Small intestine (tissue), 7 donors: ENCODE measurements around the gene RARB. TPM values are rescaled to one million over a fixed set of nuclear protein-coding genes. Genes with fewer than 3 reads are reported as not detected.

ENCODE experiments used
- DNase-seq, 2 donors: peaks; one replicate each; pipeline versions ENCODE4 v3.0.0 to v3.0.0-alpha.2; 2013
- FAIRE-seq: peaks from 2 replicates; lab custom pipeline; 2012; peaks lifted over from hg19 to GRCh38; lab: Jason Lieb, UNC
- H3K27ac ChIP-seq, 3 donors: one replicate each; pipeline ENCODE4 v1.5.1; 2013; ENCODE audit warnings: low read length in 2 of 3, mild to moderate bottlenecking in 2 of 3, control low read depth in 1 of 3, inconsistent platforms in 1 of 3, low read depth in 1 of 3, moderate library complexity in 1 of 3
- H3K27me3 ChIP-seq, 3 donors: one replicate each; pipeline ENCODE4 v1.6.1; 2013; ENCODE audit warnings: low read length in 3 of 3, inconsistent platforms in 1 of 3; ENCODE audit not compliant: control insufficient read depth in 3 of 3, insufficient read depth in 3 of 3
- H3K36me3 ChIP-seq, 3 donors: one replicate each; pipeline ENCODE4 v1.6.1; 2013; ENCODE audit warnings: low read length in 3 of 3, inconsistent platforms in 1 of 3, low read depth in 1 of 3, mild to moderate bottlenecking in 1 of 3, moderate library complexity in 1 of 3; ENCODE audit not compliant: control insufficient read depth in 3 of 3, insufficient read depth in 2 of 3
- H3K4me1 ChIP-seq, 3 donors: one replicate each; pipeline ENCODE4 v1.6.1; 2013; ENCODE audit warnings: low read length in 2 of 3, inconsistent platforms in 1 of 3, low read depth in 1 of 3, mild to moderate bottlenecking in 1 of 3, moderate library complexity in 1 of 3; ENCODE audit not compliant: control insufficient read depth in 3 of 3, insufficient read depth in 2 of 3
- H3K4me3 ChIP-seq, 3 donors: one replicate each; pipeline ENCODE4 v1.5.1; 2013; ENCODE audit warnings: low read length in 3 of 3, control low read depth in 1 of 3, inconsistent platforms in 1 of 3, low read depth in 1 of 3, mild to moderate bottlenecking in 1 of 3, moderate library complexity in 1 of 3
- H3K9me3 ChIP-seq, 2 donors: one replicate each; pipeline ENCODE4 v1.6.1; 2013; ENCODE audit warnings: low read depth in 1 of 2, low read length in 1 of 2; ENCODE audit not compliant: control insufficient read depth in 2 of 2, insufficient read depth in 1 of 2
- WGBS, 3 donors: extraction: QIAGEN DNeasy Blood & Tissue Kit; methylation state at CpG; one replicate each; pipeline ENCODE4 v1.1.7; 2013; 5-methylcytosine and 5-hydroxymethylcytosine counted together
- polyA plus RNA-seq, 4 donors: library from polyadenylated mRNA; stranded (reverse) in 3 of 4; unstranded in 1 of 4; fragments of 200-250 nt in 3 of 4; fragments of 120-200 nt in 1 of 4; gene quantifications; one replicate each; pipeline versions ENCODE4 v1.2.1 to v1.2.3, GENCODE V29; 2013
- donor health status: healthy with polysubstance abuse.
- donor health status: control.
- donor health status: control.
- donor health status: Bipolar disorder and iron deficiency.
- donor health status: healthy.

RARB gene
- polyA plus RNA-seq, 4 donors: 0.27 to 9.0 (median 0.89) TPM

- WGBS, 3 donors: 78 to 86% (median 85%) methylated on average over 14 of the region's 14 CpGs
- no peak for DNase-seq
- H3K9me3 ChIP-seq: peaks cover 0 to 3% of the 10 kb centered on the region in 2 donors
- no peak for FAIRE-seq
- no peaks in the 10 kb centered on the region for H3K4me1 ChIP-seq
- H3K4me3 ChIP-seq: no peak overlapping the region
- H3K27me3 ChIP-seq: peaks cover 0 to 2% (median 0%) of the 10 kb centered on the region in 3 donors
- H3K36me3 ChIP-seq: peaks cover 0 to 22% (median 0%) of the 10 kb centered on the region in 3 donors
- no peak overlapping the region for H3K27ac ChIP-seq
These were observed 157.5 kb downstream of the RARB start for GRCh38 chr3:25585361-25586166.

GRCh38 chr3:25586167-25586505 lies 158.1 kb downstream of the RARB start:
- H3K27ac ChIP-seq: no peak overlapping the region
- peaks cover 0 to 3% of the 10 kb centered on the region in 2 donors for H3K9me3 ChIP-seq
- 92 to 96% (median 94%) methylated on average over 6 of the region's 6 CpGs for WGBS, 3 donors
- H3K4me1 ChIP-seq: no peaks in the 10 kb centered on the region
- H3K36me3 ChIP-seq: peaks cover 0 to 17% (median 0%) of the 10 kb centered on the region in 3 donors
- no peak for DNase-seq
- FAIRE-seq: no peak
- no peak overlapping the region for H3K4me3 ChIP-seq
- H3K27me3 ChIP-seq: peaks cover 0 to 2% (median 0%) of the 10 kb centered on the region in 3 donors

DNA sequence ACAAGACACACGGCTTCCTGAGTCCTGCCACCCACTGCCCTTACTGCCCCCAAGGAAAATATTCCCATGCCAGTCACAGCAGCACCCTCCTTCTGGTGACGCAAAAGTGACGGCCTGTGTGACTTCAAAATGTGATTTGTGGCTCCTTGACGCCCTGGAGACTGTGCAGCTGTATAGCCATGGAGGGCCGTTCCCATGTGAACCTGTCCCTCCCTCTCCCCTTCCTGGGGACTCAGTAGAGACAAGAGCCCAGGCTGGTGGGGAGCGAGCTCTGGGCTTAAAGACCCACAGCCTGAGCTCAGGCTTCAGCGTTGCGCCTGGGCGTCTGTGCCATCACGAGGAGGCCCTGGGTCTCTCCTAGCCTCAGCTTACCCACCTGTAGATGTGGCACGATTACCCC lies 158.5 kb downstream of the RARB start:
- H3K27me3 ChIP-seq: peaks cover 0 to 2% (median 0%) of the 10 kb centered on the region in 3 donors
- H3K36me3 ChIP-seq: peaks cover 0 to 14% (median 0%) of the 10 kb centered on the region in 3 donors
- peaks cover 0 to 3% of the 10 kb centered on the region in 2 donors for H3K9me3 ChIP-seq
- H3K4me3 ChIP-seq: no peak overlapping the region
- FAIRE-seq: no peak
- H3K4me1 ChIP-seq: no peaks in the 10 kb centered on the region
- DNase-seq: no peak
- WGBS, 3 donors: 82 to 94% (median 85%) methylated on average over 11 of the region's 11 CpGs
- H3K27ac ChIP-seq: no peak overlapping the region

DNA sequence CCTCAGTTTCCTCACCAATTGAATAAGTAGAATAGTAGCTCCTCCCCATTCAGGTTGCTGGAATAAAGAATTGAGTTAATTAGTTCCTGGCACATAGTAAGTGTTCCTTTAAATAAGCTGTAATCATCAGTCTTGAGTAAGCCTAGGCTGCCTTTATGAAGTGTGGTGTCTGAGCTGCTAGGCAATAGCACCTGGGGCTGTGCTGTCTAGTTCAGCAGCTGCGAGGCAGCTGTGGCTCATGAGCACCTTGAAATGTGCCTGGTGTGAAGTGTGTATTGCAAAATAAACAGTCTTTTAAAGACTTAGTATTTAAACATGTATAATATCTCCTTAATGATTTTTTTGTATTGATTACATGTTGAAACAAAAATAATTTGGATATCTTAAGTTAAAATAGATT lies 159.0 kb downstream of the RARB start:
- DNase-seq: no peak
- Histone ChIP-seq H3K4me1 (no peaks in the 10 kb centered on the region), H3K36me3 (peaks cover 0 to 11% (median 0%) of the 10 kb centered on the region in 3 donors), H3K27me3 (peaks cover 0 to 2% (median 0%) of the 10 kb centered on the region in 3 donors), H3K27ac (no peak overlapping the region), H3K9me3 (peaks cover 0 to 2% of the 10 kb centered on the region in 2 donors), H3K4me3 (no peak overlapping the region)
- FAIRE-seq: no peak
- WGBS, 3 donors: 44 to 78% (median 59%) methylated on average over 1 of the region's 1 CpG

DNA sequence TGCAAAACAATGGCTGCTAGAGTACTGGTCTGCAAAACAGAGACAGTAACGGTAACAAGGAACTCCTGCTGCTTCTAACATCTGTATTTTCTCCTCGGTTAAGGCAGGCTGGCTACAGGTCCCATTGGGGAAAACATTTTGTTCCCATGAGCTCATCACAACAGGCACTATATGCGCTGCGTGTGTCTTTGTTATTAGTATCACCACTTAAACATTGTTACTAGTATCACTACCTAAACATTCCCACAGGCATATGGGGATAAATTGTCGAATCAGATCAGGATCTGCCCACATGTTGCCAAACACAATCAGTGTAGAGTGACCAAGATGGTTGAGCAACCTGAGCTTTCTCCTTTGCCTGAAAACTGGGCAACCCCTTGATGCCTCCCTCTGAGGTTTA lies 159.5 kb downstream of the RARB start:
- Histone ChIP-seq H3K9me3 (no peaks in the 10 kb centered on the region), H3K27me3 (peaks cover 0 to 2% (median 0%) of the 10 kb centered on the region in 3 donors)

DNA sequence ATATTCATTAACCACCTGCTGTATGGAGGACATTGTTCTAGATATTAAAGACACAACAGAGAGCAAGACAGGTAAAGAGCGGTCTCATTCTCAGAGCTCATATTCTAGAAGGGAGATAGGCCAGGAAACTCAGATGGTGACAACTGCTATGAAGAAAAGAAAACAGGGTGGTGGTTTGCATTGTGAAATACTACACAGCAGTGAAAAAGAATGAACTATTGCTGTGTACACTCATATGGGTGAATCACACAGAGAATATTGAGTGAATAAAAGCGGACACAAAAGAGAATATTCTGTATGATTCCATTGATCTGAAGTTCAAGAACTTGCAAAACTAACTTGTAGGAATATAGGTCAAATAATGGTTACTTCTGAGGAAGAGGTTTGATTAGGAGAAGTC lies 159.9 kb downstream of the RARB start:
- no peak for FAIRE-seq
- peaks cover 0 to 8% (median 0%) of the 10 kb centered on the region in 3 donors for H3K36me3 ChIP-seq
- peaks cover 0 to 2% (median 0%) of the 10 kb centered on the region in 3 donors for H3K27me3 ChIP-seq
- peaks cover 0 to 7% (median 0%) of the 10 kb centered on the region in 3 donors for H3K4me1 ChIP-seq
- no peak overlapping the region for H3K4me3 ChIP-seq
- H3K9me3 ChIP-seq: no peaks in the 10 kb centered on the region
- H3K27ac ChIP-seq: no peak overlapping the region
- DNase-seq: no peak
- 95 to 97% (median 96%) methylated on average over 2 of the region's 2 CpGs for WGBS, 3 donors

More for the DNA sequence above, 159.5 kb downstream of the RARB start:
- WGBS, 3 donors: 77 to 86% (median 85%) methylated on average over 5 of the region's 5 CpGs
- Histone ChIP-seq H3K4me3 (no peak overlapping the region), H3K27ac (no peak overlapping the region), H3K4me1 (peaks cover 0 to 4% (median 0%) of the 10 kb centered on the region in 3 donors), H3K36me3 (peaks cover 0 to 8% (median 0%) of the 10 kb centered on the region in 3 donors)
- FAIRE-seq (no peak), DNase-seq (no peak)

- DNase-seq: no peak
- Histone ChIP-seq H3K9me3 (no peaks in the 10 kb centered on the region), H3K4me1 (peaks cover 0 to 7% (median 0%) of the 10 kb centered on the region in 3 donors), H3K36me3 (peaks cover 0 to 3% (median 0%) of the 10 kb centered on the region in 3 donors), H3K4me3 (no peak overlapping the region), H3K27me3 (peaks cover 0 to 2% (median 0%) of the 10 kb centered on the region in 3 donors), H3K27ac (no peak overlapping the region)
- no peak for FAIRE-seq
- 85 to 90% (median 86%) methylated on average over 8 of the region's 8 CpGs for WGBS, 3 donors
These were observed 160.5 kb downstream of the RARB start for GRCh38 chr3:25588441-25589103.

DNA sequence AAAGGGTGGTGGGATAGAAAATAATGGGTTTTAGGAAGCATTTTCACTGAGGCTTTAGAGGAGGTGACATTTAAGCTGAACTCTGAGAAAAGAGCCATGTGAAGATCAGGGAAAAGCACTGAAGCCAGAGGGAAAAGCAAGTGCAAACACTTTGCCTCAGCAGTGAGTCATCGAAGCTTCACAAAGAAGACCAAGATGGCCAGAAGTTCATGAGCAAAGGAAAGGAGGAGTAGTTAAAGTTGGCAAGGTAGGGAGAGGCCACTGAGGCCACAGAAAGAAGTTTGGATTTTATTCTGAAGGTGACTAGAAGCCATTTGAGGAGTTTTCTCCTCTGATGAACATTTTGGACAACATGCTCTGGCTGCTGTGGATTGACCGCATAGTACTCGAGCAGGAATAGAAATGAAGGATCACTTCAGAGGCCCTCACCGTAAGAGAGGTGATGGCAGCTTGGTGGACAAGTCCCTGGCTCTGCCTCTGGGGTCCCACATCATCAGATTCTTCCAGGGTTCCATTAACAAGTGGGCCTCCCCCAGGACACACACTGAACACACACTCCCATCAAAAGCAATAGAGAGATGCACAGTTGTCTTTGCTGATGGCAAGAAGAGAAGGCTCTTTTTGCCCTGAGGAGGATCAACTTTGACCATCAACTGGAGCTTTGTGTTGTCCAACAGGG lies 161.2 kb downstream of the RARB start:
- Histone ChIP-seq H3K36me3 (no peaks in the 10 kb centered on the region), H3K27ac (no peak overlapping the region), H3K27me3 (no peaks in the 10 kb centered on the region), H3K4me3 (no peak overlapping the region), H3K4me1 (peaks cover 0 to 7% (median 0%) of the 10 kb centered on the region in 3 donors), H3K9me3 (no peaks in the 10 kb centered on the region)
- no peak for FAIRE-seq
- DNase-seq: no peak
- WGBS, 3 donors: 91 to 98% (median 93%) methylated on average over 4 of the region's 4 CpGs
